ENCODE results near the gene SFTPB.
A peak's percentile ranks its signal among the peaks of the same experiment; 100 is the strongest.
"Not testable (repeated sequence)": the region's sequence is repeated elsewhere in the genome, so short reads cannot be mapped to it uniquely, and the experiment has no call there.

The SFTPB gene

DNA sequence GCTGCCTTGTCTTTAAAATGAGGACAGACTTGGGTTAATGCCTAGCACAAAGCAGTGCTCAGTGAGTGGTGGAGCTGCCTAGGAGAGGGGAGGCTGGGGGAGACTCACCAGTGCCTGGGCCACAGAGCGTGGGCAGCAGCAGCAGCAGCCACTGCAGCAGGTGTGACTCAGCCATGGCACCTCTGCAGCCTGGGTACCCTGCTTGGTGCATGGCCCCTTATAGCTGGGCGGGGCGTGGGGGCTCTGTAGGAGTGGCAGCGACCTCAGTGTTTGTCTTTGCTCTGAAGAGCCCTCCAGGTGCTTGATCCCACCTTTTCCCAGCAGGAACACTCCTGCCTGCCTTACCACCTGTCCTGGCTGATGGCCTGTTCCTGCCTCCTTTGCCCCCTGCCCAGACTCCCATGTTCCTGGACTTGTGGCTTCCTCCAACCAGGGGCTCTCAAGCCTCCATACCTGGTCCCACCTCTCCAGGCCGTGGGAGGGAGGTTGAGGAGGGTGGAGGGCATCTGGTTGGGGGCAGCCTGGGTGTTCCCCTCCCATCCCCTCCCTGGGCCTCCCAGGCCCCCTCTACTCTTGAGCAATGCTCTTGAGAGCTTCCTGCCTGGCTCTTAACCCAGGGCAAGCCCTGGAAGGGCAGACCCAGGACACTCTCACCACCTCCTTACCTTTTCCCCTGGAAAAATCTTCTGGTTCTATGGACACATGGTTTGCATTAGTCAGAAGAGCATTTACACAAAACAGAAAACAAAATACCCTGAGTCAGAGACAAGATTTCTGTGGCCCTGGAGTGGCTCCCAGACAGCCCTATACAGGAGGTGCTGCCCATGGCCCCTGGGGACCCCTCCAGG, at the start of gene SFTPB:
Gene SFTPB (minus strand): TSS at position 191 of the 848 bp plus-strand sequence. CDS start 16 bp downstream, at position 175.
- no peak for DNase-seq (ENCODE audit: low read depth in 2 of 2)

DNA sequence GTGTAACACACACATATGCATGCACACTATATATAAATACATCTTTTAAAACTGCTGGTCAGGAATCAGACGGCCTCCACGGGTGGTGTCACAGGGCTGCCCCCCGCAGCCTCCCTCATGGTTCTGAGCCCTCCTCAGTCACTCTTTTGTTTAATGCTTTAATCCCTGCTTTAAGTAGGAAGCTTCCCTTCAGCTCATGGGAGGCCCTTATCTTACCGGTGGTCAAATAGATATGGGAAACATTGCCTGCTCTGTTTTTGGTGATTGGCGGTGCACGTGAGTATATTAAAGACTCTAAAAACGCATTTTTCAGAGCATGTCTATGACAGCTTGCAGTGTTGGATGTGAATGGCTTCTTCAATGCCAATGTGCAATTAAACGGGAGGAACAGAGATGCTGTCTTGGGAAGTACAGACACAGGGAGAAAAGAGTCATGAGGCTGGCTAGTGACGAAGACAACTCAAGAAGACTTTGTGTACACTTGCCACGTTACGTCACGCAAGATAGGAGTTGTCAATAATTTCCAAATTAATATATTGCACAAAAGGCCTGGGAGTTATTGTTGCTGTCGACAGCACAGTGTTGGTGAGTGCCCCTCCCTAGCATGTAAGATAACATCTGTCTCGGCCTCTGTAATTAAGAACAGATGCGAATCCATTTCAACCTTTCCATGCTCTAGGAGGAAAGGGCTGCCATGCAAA, 49.5 kb upstream of the SFTPB start:
- DNase-seq (ENCODE audit: low read depth in 2 of 2): no peak

DNA sequence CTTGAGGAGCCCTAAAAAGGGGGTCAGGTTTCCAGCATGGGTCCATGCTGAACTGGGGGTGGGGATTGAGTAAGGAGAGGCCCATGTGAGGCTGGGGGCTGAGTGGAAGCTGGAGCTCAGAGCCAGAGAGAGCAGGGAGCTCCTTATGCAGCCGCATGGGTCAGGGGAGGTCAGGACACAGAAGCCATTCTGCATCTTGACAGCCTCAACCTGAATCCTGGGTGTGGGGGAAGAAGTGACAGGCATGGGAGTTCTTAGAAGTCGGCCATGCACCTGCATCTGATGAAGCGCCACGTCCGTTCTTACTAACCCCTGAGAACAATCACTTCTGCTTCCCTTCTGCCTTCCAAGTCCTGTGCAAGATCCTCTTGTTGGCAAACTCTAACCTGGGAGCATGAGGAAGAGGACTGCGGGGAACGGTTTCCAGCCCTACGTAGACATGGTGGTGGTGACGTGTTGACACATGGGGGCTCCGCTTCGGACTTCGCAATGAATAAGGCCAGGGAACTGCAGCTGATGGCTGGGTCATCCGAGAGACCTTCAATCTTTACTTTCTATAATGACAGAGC, 48.4 kb upstream of the SFTPB start:
- no peak for DNase-seq (ENCODE audit: low read depth in 2 of 2)

DNA sequence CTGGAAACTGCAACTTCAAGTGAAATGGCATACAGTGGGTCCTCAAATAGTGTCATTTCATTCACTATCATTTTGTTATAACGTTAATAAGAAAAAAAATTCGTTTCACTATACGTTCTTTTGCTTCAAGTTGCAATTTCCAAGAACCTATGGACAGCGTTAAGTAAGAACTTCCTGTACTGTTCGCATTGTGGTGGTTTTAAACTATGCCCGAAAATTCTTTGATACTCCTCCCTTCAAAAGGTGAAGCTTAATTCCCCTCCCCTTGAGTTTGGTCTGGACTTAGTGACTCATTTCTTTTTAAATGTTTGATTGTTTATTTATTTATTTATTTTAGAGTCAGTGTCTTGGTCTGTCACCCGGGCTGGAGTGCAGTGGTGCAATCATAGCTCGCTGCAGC, 46.8 kb upstream of the SFTPB start:
- DNase-seq (ENCODE audit: low read depth in 2 of 2): no peak

DNA sequence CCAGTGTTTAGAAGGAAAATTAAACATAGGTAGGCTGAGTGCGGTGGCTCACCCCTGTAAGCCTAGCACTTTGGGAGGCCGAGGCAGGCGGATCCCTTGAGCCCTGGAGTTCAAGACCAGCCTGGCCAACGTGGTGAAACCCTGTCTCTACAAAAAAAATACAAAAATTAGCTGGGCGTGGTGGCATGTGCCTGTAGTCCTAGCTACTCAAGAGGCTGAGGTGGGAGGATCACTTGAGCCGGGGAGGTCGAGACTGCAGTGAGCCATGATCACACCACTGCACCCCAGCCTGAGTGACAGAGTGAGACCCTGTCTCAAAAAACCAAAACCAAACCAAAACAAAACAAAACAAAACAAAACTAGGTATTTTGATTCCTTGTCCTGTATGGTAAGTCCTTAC, 46.4 kb upstream of the SFTPB start:
- not testable (repeated sequence) for DNase-seq (ENCODE audit: low read depth in 2 of 2)

DNA sequence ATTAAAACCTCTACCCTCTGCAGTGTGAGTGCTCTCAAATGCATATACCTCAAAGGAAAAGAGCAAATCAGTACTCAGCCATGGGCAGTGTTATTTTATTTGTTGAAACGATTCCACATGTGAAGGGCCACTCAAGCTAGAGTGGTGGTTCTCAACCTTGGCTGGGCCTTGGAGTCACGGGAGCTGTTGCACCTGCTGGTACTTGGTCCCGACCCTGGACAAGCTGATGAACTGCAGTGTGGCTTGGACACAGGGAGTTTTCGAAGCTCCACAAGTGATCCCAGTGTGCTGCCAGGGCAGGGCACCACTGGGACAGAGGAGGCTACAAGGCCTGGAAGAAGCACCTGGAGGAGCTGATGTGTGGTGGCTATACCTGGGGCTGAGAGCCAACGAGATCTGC, 45.8 kb upstream of the SFTPB start:
- DNase-seq (ENCODE audit: low read depth in 2 of 2): no peak

DNA sequence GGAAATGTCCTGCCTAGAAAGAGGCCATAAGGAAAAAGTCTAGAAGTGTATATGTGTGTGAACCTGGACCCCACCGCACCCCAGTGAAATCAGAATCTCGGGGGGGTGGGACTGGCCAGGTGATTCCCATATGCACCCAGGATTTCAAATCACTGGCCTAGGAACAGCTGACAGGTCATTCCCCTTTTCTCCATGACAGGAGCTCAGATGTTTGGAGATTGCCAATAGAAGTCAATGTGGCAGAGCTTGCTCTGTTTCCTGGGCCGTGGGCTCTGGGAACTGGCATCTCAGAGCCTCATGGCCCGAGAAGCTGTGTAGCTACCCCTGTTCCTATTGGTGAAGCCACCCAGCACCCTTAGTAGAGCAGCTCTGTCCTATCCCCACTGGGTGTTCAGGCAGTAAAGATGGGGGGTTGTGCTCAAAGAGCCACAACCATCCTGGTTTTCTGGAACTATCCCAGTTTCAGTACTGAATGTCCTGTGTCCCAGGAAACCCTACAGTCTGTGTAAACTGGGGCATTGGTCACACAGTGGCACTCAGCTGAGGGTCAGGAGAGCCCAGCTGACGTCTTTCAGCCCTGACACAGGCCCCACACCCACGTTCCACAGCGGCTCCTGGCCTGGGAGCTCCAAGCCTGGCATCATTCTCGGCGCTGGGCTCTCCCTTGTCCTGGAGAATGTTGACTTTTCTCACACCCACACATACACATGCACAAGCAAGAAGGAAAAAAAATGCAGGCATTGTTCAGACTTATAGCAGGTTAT, 45.0 kb upstream of the SFTPB start:
- DNase-seq (ENCODE audit: low read depth in 2 of 2): no peak

DNA sequence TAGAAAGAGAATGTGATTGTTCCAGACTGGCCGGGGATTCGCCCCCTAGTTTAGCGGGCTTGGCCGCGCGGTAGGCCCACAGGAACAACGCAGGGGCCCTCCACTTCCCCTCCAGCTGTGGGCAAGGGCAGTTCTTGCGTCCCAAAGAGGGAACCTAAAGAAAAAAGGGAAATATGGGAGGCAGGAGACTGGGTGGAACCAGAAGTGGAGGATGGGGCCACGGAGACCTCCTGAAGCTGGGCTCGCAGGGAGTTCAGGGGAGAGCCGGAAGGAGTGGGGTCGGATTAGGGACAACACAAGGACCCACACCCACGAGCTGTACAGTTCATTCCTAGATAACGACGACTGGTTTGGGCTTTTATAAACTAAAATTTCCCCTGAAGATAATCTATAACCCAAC, 44.3 kb upstream of the SFTPB start:
- DNase-seq (ENCODE audit: low read depth in 2 of 2): no peak

DNA sequence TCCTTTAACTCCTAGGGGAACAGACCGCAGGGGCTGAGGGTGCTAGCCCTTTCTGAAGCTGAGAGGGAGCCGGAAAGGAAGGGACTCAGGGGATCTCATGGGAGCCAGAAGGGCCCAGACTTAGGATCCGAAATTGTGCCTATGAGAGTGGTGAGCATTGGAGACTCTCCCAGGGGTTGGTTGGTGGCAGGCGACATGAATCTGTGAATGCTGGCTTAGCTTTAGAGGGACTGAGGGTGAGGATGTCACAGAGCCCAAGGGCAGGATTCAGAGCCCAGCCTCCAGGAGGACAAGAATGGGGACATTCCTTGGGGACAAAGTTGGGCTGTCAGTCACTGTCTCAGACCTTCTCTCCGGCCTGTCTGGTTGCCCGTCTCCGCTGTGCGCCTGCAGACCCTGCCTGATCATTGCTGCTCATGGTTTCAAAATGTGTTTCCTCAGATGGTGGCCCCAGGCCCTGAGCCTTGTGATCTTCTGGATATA, 43.6 kb upstream of the SFTPB start:
- DNase-seq (ENCODE audit: low read depth in 2 of 2): no peak

DNA sequence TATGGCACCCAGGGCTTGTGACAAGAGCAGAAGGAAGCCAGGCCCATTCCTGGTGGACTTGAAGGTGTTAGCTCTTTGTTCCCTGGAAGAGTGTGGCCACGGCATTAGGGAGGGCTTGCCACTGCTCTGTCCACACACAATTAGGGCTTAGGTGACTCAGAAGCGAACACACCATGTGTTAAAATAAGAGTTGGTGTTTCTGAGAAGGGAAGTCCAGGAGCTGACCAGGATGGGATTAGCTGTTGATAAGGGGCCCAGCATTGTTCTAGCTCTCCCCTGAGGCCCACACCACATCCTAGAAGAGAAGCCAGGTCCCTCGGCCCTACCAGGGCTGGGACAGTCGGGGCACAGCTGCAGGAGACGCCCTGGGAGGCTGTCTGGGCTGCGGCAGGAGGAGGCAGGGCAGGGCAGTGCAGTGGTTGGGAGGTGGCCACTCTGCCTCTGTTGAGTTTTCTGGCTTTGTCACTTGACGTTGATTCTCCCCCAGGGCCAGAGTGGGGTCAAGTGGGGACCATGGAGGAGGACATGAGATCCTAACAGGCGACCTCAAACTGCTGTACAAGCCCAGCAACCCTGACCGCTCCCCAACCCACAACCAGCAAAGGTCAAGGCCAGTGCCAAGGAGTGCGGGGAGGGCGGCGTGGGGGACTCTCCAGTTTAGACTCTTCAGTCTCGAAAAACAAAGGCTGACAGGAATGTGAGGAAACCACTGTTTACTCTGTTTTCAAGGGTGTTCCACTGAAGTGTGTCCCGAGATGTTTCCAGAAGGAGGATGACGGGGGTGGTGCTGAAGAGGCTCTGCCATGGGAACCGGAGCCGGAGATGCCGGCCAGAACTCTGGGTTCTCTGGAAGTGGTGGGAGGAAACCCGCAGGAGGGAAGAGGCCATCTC, 42.9 kb upstream of the SFTPB start:
- no peak for DNase-seq (ENCODE audit: low read depth in 2 of 2)

DNA sequence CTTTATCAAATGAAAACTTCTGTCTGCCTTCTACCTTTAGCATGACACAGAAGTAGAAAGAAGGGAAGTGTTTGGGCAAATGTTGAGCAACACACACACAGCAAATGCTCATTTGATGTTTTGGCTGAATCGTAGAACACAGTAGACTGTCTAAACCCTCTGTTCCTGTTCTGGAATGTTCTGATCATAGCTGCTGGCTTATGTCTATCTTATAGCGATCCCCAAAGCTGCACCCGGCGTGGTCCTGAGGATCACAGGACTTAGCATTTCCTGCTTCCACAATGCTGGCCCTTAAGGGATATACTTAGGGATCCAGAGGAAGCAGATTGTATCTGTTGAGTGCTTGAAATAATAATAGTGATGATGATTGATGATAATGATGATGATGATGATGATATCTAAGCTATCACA, 41.4 kb upstream of the SFTPB start:
- DNase-seq (ENCODE audit: low read depth in 2 of 2): no peak

DNA sequence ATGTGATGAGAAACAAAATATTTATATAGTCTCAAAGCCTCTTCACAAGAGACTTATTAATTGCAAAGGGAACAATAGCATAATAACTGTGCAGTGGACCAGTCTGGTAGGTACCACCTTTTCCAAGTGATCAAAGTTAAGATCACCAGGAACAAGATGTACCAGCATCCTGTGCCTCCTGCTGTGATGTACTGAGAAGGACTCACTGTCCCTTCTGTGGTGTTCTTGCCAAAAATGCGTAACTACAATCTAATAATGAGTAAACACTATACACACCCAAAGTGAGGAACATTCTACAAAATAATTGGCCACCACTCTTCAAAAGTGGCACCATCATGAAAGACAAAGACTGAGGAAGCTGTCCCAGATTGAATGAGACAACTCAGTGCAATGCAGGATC, 40.6 kb upstream of the SFTPB start:
- DNase-seq (ENCODE audit: low read depth in 2 of 2): no peak

DNA sequence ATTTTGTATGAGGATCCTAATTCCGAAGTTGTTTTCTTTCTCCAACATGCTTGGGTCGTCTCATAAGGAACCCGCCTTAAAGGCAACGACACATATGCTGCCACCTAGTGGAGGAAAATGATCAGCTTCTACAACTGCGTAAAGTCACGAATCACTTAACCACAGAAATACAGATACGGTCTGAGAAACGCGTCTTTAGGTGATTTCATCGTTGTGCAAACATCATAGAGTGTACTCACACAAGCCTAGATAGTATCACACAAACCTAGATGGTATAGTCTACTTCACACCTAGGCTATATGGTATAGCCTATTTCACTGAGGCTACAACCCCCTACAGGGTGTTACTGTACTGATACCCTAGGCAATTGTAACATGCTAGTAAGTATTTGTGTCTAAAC, 39.3 kb upstream of the SFTPB start:
- peak in 1 of 2 donors; percentile 31 for DNase-seq (ENCODE audit: low read depth in 2 of 2)

DNA sequence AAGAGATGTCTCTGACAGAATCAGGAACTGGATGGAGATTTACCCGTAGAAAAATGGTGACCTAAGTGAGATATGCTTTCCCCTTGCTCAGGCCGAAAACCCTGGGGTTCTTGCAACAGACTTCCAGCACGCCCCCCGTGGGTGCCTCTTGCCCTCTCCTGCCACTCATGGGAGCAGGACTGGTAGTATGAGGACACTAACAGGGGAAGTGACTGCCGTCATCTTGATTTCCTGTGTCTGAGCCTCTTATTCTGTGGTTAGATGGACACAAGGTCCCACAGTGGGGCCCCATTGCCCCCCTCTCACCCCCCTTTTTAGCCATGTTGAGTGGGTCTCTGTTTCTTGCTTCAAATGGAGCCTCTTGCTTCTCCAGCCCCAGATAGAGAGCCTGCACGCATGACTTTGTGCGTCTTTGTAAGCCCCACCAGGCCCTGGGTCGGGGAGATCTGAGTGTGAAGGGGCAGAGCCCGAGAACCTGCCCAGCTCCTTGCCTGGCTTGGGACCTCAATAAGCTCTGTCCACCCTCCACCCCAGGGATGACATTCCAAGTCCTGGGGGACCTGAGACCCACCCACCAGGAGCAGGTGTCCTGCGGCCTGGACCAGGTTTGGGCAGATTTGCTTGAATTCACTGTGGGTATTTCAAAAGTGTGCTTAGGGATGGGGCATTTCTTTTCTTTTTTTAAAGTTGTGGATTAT, 38.7 kb upstream of the SFTPB start:
- no peak for DNase-seq (ENCODE audit: low read depth in 2 of 2)

DNA sequence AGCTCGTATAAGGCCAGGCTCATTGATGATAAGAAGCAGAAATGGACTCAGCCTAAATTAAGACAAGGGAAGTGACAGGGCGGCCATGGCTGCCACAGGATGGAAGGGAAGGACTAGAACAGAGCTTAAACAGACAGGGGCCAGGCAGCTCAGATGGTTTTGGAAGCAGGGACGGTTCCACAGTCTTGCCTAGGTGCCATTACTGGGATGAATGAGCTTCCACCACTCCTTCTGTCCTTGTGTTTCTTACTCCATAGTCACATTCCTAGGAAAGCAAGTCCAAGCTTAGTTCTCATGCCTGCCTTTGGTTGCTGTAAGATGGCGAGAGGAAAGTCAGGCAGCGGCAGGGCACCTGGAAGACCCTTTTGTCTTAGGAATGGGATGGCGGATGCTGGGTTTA, 38.1 kb upstream of the SFTPB start:
- no peak for DNase-seq (ENCODE audit: low read depth in 2 of 2)

DNA sequence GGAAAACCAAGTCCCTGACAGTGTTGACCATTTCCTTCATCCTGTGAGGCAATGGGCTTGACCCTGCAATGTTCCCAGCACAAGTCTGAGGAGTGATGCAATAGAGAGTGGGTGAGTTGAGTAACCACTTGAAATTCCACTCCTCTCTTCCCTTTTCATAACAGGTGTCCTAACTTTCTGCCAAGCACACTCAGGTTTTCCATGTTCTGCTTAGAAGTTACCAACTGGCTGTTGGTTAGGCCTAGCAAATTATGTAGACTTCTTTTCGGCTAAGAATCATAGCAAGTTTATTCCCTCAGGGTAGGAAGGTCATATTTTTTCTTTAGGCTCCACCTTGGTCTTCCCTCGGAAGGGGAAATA, 37.7 kb upstream of the SFTPB start:
- DNase-seq (ENCODE audit: low read depth in 2 of 2): no peak

DNA sequence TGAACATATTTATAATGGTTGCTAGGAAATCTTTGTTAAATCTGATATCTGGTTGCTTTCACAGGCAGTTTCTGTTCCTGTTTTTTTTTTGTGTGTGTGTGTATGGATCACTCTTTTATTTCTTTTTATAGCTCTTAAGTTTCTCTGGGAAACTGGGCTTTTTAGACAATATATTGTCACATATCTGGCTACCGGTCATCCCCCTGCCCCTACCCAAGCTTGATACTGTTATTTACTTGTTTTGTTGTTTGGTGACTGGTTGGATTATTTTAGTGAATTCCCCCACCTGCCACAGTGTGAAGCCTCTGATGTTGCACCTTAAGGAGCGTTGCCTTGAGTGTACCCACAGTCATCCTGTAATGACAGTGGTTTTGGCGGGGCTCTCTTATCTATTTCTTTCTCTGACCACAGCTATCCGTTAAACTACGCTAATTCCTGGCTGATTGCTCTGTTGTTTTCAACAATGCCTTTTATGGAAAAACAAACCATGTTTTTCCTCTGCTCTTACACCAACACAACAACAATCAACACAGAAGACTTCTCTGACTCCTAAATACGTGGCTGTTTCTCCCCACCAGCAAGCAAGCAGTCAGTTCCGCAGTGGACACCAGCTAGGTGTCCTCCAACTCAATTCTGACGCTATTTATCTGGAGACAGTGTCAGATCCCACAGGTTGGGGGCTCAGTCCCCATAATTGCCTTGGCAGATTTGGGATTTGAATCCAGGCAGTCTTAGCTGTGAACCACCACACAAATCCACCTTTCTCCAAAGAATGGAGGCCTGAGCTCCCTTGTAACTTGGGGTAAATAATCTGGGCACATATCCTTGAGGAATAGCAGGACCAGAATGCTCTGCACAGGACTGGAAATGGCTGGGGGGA, 37.0 kb upstream of the SFTPB start:
- DNase-seq (ENCODE audit: low read depth in 2 of 2): peak in 1 of 2 donors; percentile 17

DNA sequence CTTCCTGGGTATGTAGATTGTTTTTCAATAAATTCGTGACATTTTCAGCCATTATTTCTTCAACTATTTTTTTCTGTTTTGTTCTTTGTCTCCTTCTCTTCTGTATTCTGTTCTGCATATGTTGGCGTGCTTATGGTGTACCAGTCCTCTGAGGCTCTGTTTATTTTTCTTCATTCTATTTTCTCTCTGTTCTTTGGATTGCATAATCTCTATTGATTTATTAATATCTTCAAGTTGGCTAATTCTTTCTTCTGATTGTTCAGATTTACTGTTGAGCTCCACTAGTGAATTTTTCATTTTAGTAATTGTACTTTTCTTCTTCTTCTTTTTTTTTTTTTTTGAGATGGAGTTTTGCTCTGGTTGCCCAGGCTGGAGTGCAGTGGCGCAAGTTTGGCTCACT, 36.0 kb upstream of the SFTPB start:
- no peak for DNase-seq (ENCODE audit: low read depth in 2 of 2)

DNA sequence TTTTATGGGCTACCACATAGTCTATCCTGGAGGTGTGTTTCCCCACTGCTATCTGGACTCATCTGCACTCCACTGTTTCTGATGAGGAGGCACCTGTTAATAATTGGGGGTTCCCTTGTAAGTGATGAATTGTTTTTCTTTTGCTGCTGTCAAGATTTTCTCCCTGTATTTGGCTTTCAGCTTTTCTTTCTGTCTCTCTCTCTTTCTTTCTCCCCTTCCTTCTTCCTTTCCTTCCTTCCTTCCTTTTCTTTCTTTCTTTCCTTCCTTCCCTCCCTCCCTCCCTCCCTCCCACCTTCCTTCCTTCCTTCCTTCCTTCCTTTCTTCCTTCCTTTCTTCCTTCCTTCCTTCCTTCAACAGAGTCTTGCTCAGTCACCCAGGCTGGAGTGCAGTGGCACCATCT, 35.3 kb upstream of the SFTPB start:
- DNase-seq (ENCODE audit: low read depth in 2 of 2): no peak

Data from stimulated activated CD8-positive, alpha-beta memory T cell treated with anti-CD3 and anti-CD28 coated beads, Interleukin-2, amount 100 ng/mL, for 1 hour (primary cell).